ENCODE results near the gene RBSN. TPM values are rescaled to one million over a fixed set of nuclear protein-coding genes. Genes with fewer than 3 reads are reported as not detected.

Gene RBSN
- total RNA-seq, 4 donors from 2014 or later = 25.8 to 48.4 (median 30.8) TPM

DNA sequence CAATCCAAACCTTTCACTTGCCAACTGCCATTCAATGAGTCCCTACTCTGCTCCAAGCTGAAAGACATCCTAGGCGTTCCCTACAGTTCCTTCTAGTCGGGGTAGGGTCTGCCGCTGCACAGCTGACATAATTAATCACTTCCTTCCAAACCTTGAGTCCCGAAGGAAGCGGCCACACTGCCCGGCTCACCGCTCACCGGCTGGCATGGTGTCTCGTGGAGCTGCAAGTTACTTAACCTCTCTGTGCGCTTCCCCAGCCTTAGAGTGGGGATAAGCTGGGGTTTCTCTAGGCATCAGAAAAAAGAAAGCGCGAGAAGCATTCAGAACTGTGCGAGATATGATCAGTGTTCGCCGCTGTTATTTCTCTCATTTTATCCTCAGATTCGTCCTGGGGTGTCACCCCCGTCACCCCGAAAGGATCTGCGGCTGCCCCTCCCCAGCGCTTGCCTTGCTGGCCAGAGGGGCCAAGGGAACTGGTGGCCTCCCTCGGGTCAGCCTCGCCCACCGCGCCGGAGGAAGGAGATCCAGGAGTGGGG is 34.6 kb downstream of the RBSN start:
- no peak for TF ChIP-seq CTCF (IDR thresholded peaks at IDR 0.05)
- no peak for TF ChIP-seq POLR2AphosphoS5 (IDR thresholded peaks at IDR 0.05)
- no peak for TF ChIP-seq EP300 (IDR thresholded peaks at IDR 0.05)
- TF ChIP-seq POLR2A (IDR thresholded peaks at IDR 0.05) = no peak
- DNase-seq (ENCODE audit: low spot score in 2 of 2) = no peak
- Histone ChIP-seq H3K27me3 (no peaks in the 10 kb centered on the region), H3K4me1 (peaks cover 20% of the 10 kb centered on the region), H3K36me3 (peaks cover 7% of the 10 kb centered on the region), H3K9me3 (no peaks in the 10 kb centered on the region), H3K27ac (peak overlapping the region; percentile 81), H3K4me3 (peak overlapping the region; percentile 94)
- 0% methylated on average over 15 of the region's 25 CpGs for WGBS

DNA sequence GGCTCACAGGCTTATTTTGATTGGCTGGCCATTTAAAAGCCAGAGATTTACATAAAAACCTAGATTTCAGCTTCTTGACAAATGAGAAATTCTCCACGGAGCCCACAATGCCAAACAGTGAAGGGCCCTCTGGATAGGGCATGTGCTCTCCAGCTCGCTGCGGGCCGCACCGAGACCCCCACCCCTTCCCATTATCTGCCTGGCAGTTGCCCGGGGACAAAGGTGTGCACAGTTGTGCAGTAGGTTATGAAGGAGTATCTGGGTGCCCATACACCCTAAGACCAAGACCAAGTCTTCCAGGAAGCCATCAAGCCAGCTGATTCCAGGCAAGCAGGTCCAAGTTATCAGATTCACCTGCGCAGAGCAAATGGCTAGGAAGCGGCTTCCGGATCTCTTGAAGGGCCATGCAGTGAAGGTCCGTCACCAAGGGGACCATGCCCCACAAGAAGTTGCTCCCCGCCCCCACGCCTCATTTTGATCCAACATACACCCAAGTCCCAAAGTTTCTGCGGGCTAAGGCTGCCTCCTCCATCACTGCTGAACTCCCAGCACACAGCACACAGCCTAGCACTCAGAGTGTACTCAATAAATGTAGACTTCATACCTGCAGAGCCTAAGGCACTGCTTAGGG is 35.2 kb downstream of the RBSN start:
- H3K36me3 ChIP-seq = peaks cover 13% of the 10 kb centered on the region
- no peak overlapping the region for H3K27ac ChIP-seq
- 82% methylated on average over 13 of the region's 13 CpGs for WGBS
- TF ChIP-seq CTCF (IDR thresholded peaks at IDR 0.05) (no peak), EP300 (IDR thresholded peaks at IDR 0.05) (no peak), POLR2A (IDR thresholded peaks at IDR 0.05) (no peak), POLR2AphosphoS5 (IDR thresholded peaks at IDR 0.05) (no peak)
- DNase-seq (ENCODE audit: low spot score in 2 of 2) = no peak
- H3K4me1 ChIP-seq = peaks cover 20% of the 10 kb centered on the region
- peak overlapping the region; percentile 94 for H3K4me3 ChIP-seq
- no peaks in the 10 kb centered on the region for H3K27me3 ChIP-seq
- H3K9me3 ChIP-seq = no peaks in the 10 kb centered on the region

GRCh38 chr3:15063238-15063637 is 35.7 kb downstream of the RBSN start:
- no peak for TF ChIP-seq CTCF (IDR thresholded peaks at IDR 0.05)
- TF ChIP-seq EP300 (IDR thresholded peaks at IDR 0.05) = no peak
- no peak for TF ChIP-seq POLR2A (IDR thresholded peaks at IDR 0.05)
- no peak for TF ChIP-seq POLR2AphosphoS5 (IDR thresholded peaks at IDR 0.05)
- no peaks in the 10 kb centered on the region for H3K27me3 ChIP-seq
- H3K9me3 ChIP-seq = no peaks in the 10 kb centered on the region
- WGBS = 66% methylated on average over 4 of the region's 4 CpGs
- no peak overlapping the region for H3K4me3 ChIP-seq
- no peak for DNase-seq (ENCODE audit: low spot score in 2 of 2)
- no peak overlapping the region for H3K27ac ChIP-seq
- H3K36me3 ChIP-seq = peaks cover 18% of the 10 kb centered on the region
- H3K4me1 ChIP-seq = peaks cover 20% of the 10 kb centered on the region

DNA sequence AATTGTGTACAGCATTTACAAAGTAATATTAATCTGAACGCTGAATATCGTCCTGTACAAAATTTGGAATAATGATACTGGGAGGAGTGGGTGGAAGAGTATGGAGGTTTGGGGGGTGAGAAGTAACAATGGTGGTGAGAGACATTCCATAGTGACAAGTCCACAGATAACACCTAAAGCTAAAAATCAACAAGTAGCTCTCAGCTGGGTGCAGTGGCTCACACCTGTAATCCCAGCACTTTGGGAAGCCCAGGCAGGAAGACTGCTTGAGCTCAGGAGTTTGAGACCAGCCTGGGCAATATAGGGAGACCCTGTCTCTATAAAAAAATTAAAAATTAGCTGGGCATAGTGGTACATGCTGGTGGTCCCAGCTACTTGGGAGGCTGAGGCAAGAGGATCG is 38.9 kb downstream of the RBSN start:
- no peak overlapping the region for H3K4me3 ChIP-seq
- DNase-seq (ENCODE audit: low spot score in 2 of 2) = no peak
- peaks cover 16% of the 10 kb centered on the region for H3K4me1 ChIP-seq
- H3K27me3 ChIP-seq = no peaks in the 10 kb centered on the region
- H3K36me3 ChIP-seq = peaks cover 39% of the 10 kb centered on the region
- H3K27ac ChIP-seq = no peak overlapping the region
- TF ChIP-seq POLR2AphosphoS5 (IDR thresholded peaks at IDR 0.05) (no peak), CTCF (IDR thresholded peaks at IDR 0.05) (no peak), POLR2A (IDR thresholded peaks at IDR 0.05) (no peak), EP300 (IDR thresholded peaks at IDR 0.05) (no peak)
- WGBS = 86% methylated on average over 3 of the region's 3 CpGs
- H3K9me3 ChIP-seq = no peaks in the 10 kb centered on the region

GRCh38 chr3:15056676-15057404 is 42.1 kb downstream of the RBSN start:
- 95% methylated on average over 18 of the region's 19 CpGs for WGBS
- DNase-seq (ENCODE audit: low spot score in 2 of 2) = no peak
- TF ChIP-seq EP300 (IDR thresholded peaks at IDR 0.05) (no peak), POLR2A (IDR thresholded peaks at IDR 0.05) (no peak), POLR2AphosphoS5 (IDR thresholded peaks at IDR 0.05) (no peak), CTCF (IDR thresholded peaks at IDR 0.05) (no peak)
- Histone ChIP-seq H3K27me3 (no peaks in the 10 kb centered on the region), H3K36me3 (peaks cover 54% of the 10 kb centered on the region), H3K27ac (no peak overlapping the region), H3K9me3 (no peaks in the 10 kb centered on the region), H3K4me3 (no peak overlapping the region), H3K4me1 (no peaks in the 10 kb centered on the region)

All from suprapubic skin (tissue), 4 donors.